Stomach (tissue), 4 donors: ENCODE measurements around the gene ATF7.

ENCODE experiments used
- CTCF ChIP-seq, 7 experiments: fragments of 450-650 bp in 4 of 7; fragments of 200-600 bp in 3 of 7; sonication (generic) in 3 of 7; IDR thresholded peaks; one replicate each; pipeline ENCODE4 v1.5.1; 2016 to 2019; ENCODE audit warnings: antibody characterized with exemption in 7 of 7, control low read depth in 2 of 7, mild to moderate bottlenecking in 1 of 7
- POLR2A ChIP-seq, 4 donors: fragments of 450-650 bp; IDR thresholded peaks; one replicate each; pipeline ENCODE4 v1.6.1; 2016; ENCODE audit warnings: antibody characterized with exemption in 4 of 4, control low read depth in 2 of 4, mild to moderate bottlenecking in 1 of 4, moderate library complexity in 1 of 4
- POLR2AphosphoS5 ChIP-seq, 3 donors: sonication (generic); formaldehyde crosslinking; IDR thresholded peaks; one replicate each; pipeline ENCODE4 v1.6.1; 2016; ENCODE audit warnings: antibody characterized with exemption in 3 of 3

- TF ChIP-seq CTCF (IDR thresholded peaks at IDR 0.05) (no peak), POLR2AphosphoS5 (IDR thresholded peaks at IDR 0.05) (no peak), POLR2A (IDR thresholded peaks at IDR 0.05) (no peak)
These were observed 14.9 kb downstream of the ATF7 start for GRCh38 chr12:53611304-53611703.
